H4 (cell line): ENCODE results near the gene MEOX2. TPM values are rescaled to one million over a fixed set of nuclear protein-coding genes. Genes with fewer than 3 reads are reported as not detected.

Source experiments
- total RNA-seq: library from RNA; depleted of rRNA; stranded (reverse); fragments of >200 nt; shearing (Covaris generic); gene quantifications from 2 replicates; pipeline ENCODE4 v1.2.3, GENCODE V29; 2014; rRNA removed

Gene MEOX2
- total RNA-seq, 1 experiment from 2014 or later = 0.08 TPM

Other genes starting within 250 kb of the MEOX2 start
- 0.12 TPM in 1 of 2 replicates, not detected in the other for gene AGMO, start 124.7 kb downstream of the MEOX2 start, total RNA-seq